H9 (cell line): Measurements from ENCODE around the gene TAF3. TPM values are rescaled to one million over a fixed set of nuclear protein-coding genes. Genes with fewer than 3 reads are reported as not detected.

Experiments
- DNase-seq: peaks from one replicate; pipeline ENCODE4 v3.0.0-alpha.2; 2017
- H2AFZ ChIP-seq: one replicate; pipeline ENCODE4 v1.6.1; 2013; ENCODE audit warnings: mild to moderate bottlenecking, low read length, control low read depth, moderate library complexity
- H2AK5ac ChIP-seq: 2 replicates; pipeline ENCODE4 v1.6.1; 2013; ENCODE audit warnings: low read length, control low read depth, mixed read lengths; ENCODE audit not compliant: insufficient read length
- H2BK120ac ChIP-seq: one replicate; pipeline ENCODE4 v1.6.1; 2013; ENCODE audit warnings: low read depth, mild to moderate bottlenecking, low read length, control low read depth, inconsistent platforms; ENCODE audit not compliant: poor library complexity, severe bottlenecking
- H2BK12ac ChIP-seq: 2 replicates; pipeline ENCODE4 v1.6.1; 2013; ENCODE audit warnings: low read length, control low read depth, mixed read lengths, low read depth; ENCODE audit not compliant: insufficient read length
- H2BK15ac ChIP-seq: 2 replicates; pipeline ENCODE4 v1.6.1; 2013; ENCODE audit warnings: low read depth, low read length, control low read depth
- H2BK20ac ChIP-seq: one replicate; pipeline ENCODE4 v1.6.1; 2013; ENCODE audit warnings: low read depth, mild to moderate bottlenecking, low read length, control low read depth, inconsistent platforms; ENCODE audit not compliant: poor library complexity, severe bottlenecking
- H2BK5ac ChIP-seq: 2 replicates; pipeline ENCODE4 v1.6.1; 2013; ENCODE audit warnings: low read length, control low read depth, mixed read lengths; ENCODE audit not compliant: insufficient read length
- H3K14ac ChIP-seq: 2 replicates; pipeline ENCODE4 v1.6.1; 2013; ENCODE audit warnings: low read length, control low read depth; ENCODE audit not compliant: insufficient read depth
- H3K18ac ChIP-seq: 2 replicates; pipeline ENCODE4 v1.6.1; 2013; ENCODE audit warnings: low read depth, mild to moderate bottlenecking, mixed read lengths, low read length, control low read depth; ENCODE audit not compliant: insufficient read length
- H3K23ac ChIP-seq: 2 replicates; pipeline ENCODE4 v1.6.1; 2013; ENCODE audit warnings: low read length, control low read depth, mixed read lengths, low read depth; ENCODE audit not compliant: insufficient read length
- H3K23me2 ChIP-seq: 2 replicates; pipeline ENCODE4 v1.6.1; 2013; ENCODE audit warnings: low read depth, mild to moderate bottlenecking, mixed read lengths, low read length, control low read depth; ENCODE audit not compliant: insufficient read length, poor library complexity, severe bottlenecking
- H3K27ac ChIP-seq: 2 replicates; pipeline ENCODE4 v1.5.1; 2013; ENCODE audit warnings: low read length, control low read depth, mixed read lengths, low read depth; ENCODE audit not compliant: insufficient read length
- H3K27me3 ChIP-seq: 2 replicates; pipeline ENCODE4 v1.6.1; 2013; ENCODE audit warnings: low read length, control low read depth, inconsistent platforms; ENCODE audit not compliant: insufficient read depth
- H3K4ac ChIP-seq: 2 replicates; pipeline ENCODE4 v1.6.1; 2013; ENCODE audit warnings: low read depth, mild to moderate bottlenecking, control low read depth, inconsistent platforms, low read length, moderate library complexity
- H3K4me1 ChIP-seq: 2 replicates; pipeline ENCODE4 v1.6.1; 2013; ENCODE audit warnings: low read length, control low read depth, inconsistent platforms; ENCODE audit not compliant: insufficient read depth
- H3K4me2 ChIP-seq: 2 replicates; pipeline ENCODE4 v1.6.1; 2013; ENCODE audit warnings: low read length, control low read depth, mixed read lengths; ENCODE audit not compliant: insufficient read length, insufficient read depth
- H3K56ac ChIP-seq: 2 replicates; pipeline ENCODE4 v1.6.1; 2013; ENCODE audit warnings: low read depth, mild to moderate bottlenecking, mixed read lengths, low read length, control low read depth; ENCODE audit not compliant: insufficient read length
- H3K79me1 ChIP-seq: 2 replicates; pipeline ENCODE4 v1.6.1; 2013; ENCODE audit warnings: low read depth, mild to moderate bottlenecking, moderate library complexity, low read length, control low read depth, inconsistent platforms; ENCODE audit not compliant: insufficient read depth, poor library complexity, severe bottlenecking
- H3K79me2 ChIP-seq: 2 replicates; pipeline ENCODE4 v1.6.1; 2013; ENCODE audit warnings: low read length, control low read depth, inconsistent platforms; ENCODE audit not compliant: insufficient read depth
- H3K9ac ChIP-seq: 2 replicates; pipeline ENCODE4 v1.6.1; 2013; ENCODE audit warnings: low read length, control low read depth, mixed read lengths; ENCODE audit not compliant: insufficient read length; ENCODE audit errors: extremely low read depth
- H3K9me3 ChIP-seq: one replicate; pipeline ENCODE4 v1.6.1; 2013; ENCODE audit warnings: low read depth, low read length, inconsistent platforms; ENCODE audit not compliant: control insufficient read depth
- H3T11ph ChIP-seq: one replicate; pipeline ENCODE4 v1.6.1; 2013; ENCODE audit warnings: mild to moderate bottlenecking, low read length, control low read depth, inconsistent platforms
- H4K20me1 ChIP-seq: one replicate; pipeline ENCODE4 v1.6.1; 2013; ENCODE audit not compliant: control insufficient read depth, insufficient read length, insufficient read depth
- H4K5ac ChIP-seq: 2 replicates; pipeline ENCODE4 v1.6.1; 2013; ENCODE audit warnings: low read depth, mild to moderate bottlenecking, mixed read lengths, low read length, control low read depth; ENCODE audit not compliant: insufficient read length
- H4K8ac ChIP-seq: replicated peaks from 2 replicates; pipeline ENCODE4 v1.6.1; 2013; ENCODE audit warnings: low read length, control low read depth, mixed read lengths, low read depth; ENCODE audit not compliant: insufficient read length
- H4K91ac ChIP-seq: 2 replicates; pipeline ENCODE4 v1.6.1; 2013; ENCODE audit warnings: low read depth, mild to moderate bottlenecking, moderate library complexity, mixed read lengths, low read length, control low read depth; ENCODE audit not compliant: insufficient read length
- H3K27ac Mint-ChIP-seq, 3 experiments: 2 replicates in 2 of 3; 3 replicates in 1 of 3; pipeline ENCODE4 v1.8.0; 2020 to 2021; ENCODE audit warnings: mixed read lengths in 3 of 3, mild to moderate bottlenecking in 1 of 3, moderate library complexity in 1 of 3
- H3K27me3 Mint-ChIP-seq: 2 replicates; pipeline ENCODE4 v1.8.0; 2021; ENCODE audit warnings: low read depth, mild to moderate bottlenecking, moderate library complexity, mixed read lengths
- H3K36me3 Mint-ChIP-seq, 3 experiments: 2 replicates in 2 of 3; 3 replicates in 1 of 3; pipeline ENCODE4 v1.8.0; 2020 to 2021; ENCODE audit warnings: low read depth in 3 of 3, mixed read lengths in 3 of 3; ENCODE audit not compliant: insufficient read depth in 1 of 3
- H3K4me1 Mint-ChIP-seq, 2 experiments: 2 replicates each; pipeline ENCODE4 v1.8.0; 2020; ENCODE audit warnings: mixed read lengths in 2 of 2
- H3K4me3 Mint-ChIP-seq, 2 experiments: 2 replicates in 1 of 2; 3 replicates in 1 of 2; pipeline ENCODE4 v1.8.0; 2020 to 2021; ENCODE audit warnings: mild to moderate bottlenecking in 2 of 2, mixed read lengths in 2 of 2, moderate library complexity in 1 of 2
- H3K9me3 Mint-ChIP-seq, 2 experiments: 2 replicates in 1 of 2; 3 replicates in 1 of 2; pipeline ENCODE4 v1.8.0; 2020; ENCODE audit warnings: mild to moderate bottlenecking in 2 of 2, mixed read lengths in 2 of 2, moderate library complexity in 1 of 2
- CTCF ChIP-seq: fragments of 200-600 bp; sonication (generic); conservative IDR thresholded peaks from 3 replicates; pipeline ENCODE4 v1.8.0; 2021; ENCODE audit warnings: antibody characterized with exemption, mild to moderate bottlenecking
- WGBS: extraction: QIAGEN DNeasy Blood & Tissue Kit; methylation state at CpG from one replicate; pipeline ENCODE4 v1.1.7; 2013; ENCODE audit warnings: missing lambda C conversion rate, low lambda C conversion rate, mixed read lengths; ENCODE audit not compliant: insufficient read length; ENCODE audit errors: extremely low coverage; 5-methylcytosine and 5-hydroxymethylcytosine counted together
- total RNA-seq: library from RNA; stranded (reverse); gene quantifications from 2 replicates; pipeline ENCODE4 v1.2.1, GENCODE V29; 2021

TAF3 gene
- total RNA-seq, 1 experiment from 2014 or later = 10.2 TPM

- no peak overlapping the region for H2BK120ac ChIP-seq
- no peak overlapping the region for H3T11ph ChIP-seq
- peaks cover 2% of the 10 kb centered on the region; the same call in 1 of the 2 replicates for H3K4me1 ChIP-seq
- no peak overlapping the region for H3K18ac ChIP-seq
- no peak overlapping the region for H3K56ac ChIP-seq
- no peaks in the 10 kb centered on the region for H3K79me2 ChIP-seq
- no peak for TF ChIP-seq CTCF
- no peak overlapping the region for H2BK20ac ChIP-seq
- Mint-ChIP-seq H3K27me3 (peaks cover 92% of the 10 kb centered on the region), H3K4me1 (peaks cover 39 to 56% of the 10 kb centered on the region in 2 experiments), H3K9me3 (no peaks in the 10 kb centered on the region; a peak in 1 of 5 replicates), H3K36me3 (no peaks in the 10 kb centered on the region), H3K27ac (no peak overlapping the region), H3K4me3 (peak overlapping the region; percentile 40 to 77)
- no peak overlapping the region for H2AK5ac ChIP-seq
- H3K23ac ChIP-seq = no peak overlapping the region
- H4K5ac ChIP-seq = no peak overlapping the region
- no peaks in the 10 kb centered on the region for H4K20me1 ChIP-seq
- H3K27me3 ChIP-seq = peaks cover 85% of the 10 kb centered on the region
- no peak overlapping the region for H2BK15ac ChIP-seq
- no peak overlapping the region for H3K4ac ChIP-seq
- no peaks in the 10 kb centered on the region for H3K9me3 ChIP-seq
- H3K79me1 ChIP-seq = no peaks in the 10 kb centered on the region
- H3K27ac ChIP-seq = no peak overlapping the region
- no peak overlapping the region for H4K8ac ChIP-seq
- no peak overlapping the region for H3K9ac ChIP-seq
- H3K23me2 ChIP-seq = peaks cover 38% of the 10 kb centered on the region
- no peak overlapping the region for H2AFZ ChIP-seq
- no peak overlapping the region for H2BK5ac ChIP-seq
- WGBS = no CpG with 5 or more reads among the region's 32 CpGs
- no peak for DNase-seq
- peak overlapping the region; percentile 35 for H3K4me2 ChIP-seq
- no peak overlapping the region for H2BK12ac ChIP-seq
- H4K91ac ChIP-seq = no peak overlapping the region
- H3K14ac ChIP-seq = no peak overlapping the region
Measured at GRCh38 chr10:8052341-8052955, 234.1 kb downstream of the TAF3 start.
